NCI-H1436 treated with DMSO at 0.1 percent for 48 hours (cell line): ENCODE results near the gene TPRA1.
"Not testable (repeated sequence)": the region's sequence is repeated elsewhere in the genome, so short reads cannot be mapped to it uniquely, and the experiment has no call there.

Experiments used
- DNase-seq: peaks from one replicate; lab custom pipeline; 2025; lab: John Stamatoyannopoulos, UW

Gene TPRA1

GRCh38 chr3:127616836-127617605 lies 26.5 kb upstream of the TPRA1 start:
- no peak for DNase-seq

GRCh38 chr3:127615631-127616305 lies 25.2 kb upstream of the TPRA1 start:
- no peak for DNase-seq

DNA sequence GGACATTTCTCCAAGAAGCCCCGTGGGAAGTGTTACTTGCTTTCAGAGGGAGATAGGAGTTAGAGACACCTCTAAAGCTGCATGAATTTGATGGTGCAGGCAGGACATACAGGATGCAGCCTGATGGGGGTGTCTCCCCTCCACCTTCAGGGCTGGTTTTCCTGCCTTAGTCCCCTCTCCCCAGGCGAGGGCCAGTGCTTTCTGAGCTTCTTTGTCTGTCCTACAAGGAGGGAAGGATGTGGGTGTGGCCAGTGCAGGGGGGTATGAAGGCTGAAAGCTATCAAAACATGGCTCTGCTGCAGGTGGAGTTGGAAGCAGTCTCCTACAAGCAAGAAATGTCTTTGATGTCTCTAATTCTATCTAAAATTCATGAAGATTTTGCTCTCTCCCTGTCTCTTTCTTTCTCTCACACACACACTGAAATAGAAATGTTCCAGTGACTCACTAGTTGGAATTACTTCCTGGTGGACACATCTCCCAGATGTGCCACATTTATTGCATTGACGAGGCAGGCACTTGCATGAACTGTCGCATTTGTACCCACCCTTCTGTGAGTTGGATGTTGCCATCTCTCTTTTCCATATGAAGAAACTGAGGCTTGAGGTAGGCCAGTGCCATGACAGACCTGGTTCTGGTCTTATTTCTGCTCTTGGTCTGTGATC lies 24.5 kb upstream of the TPRA1 start:
- DNase-seq, result no peak

GRCh38 chr3:127613406-127613805 lies 22.9 kb upstream of the TPRA1 start:
- no peak for DNase-seq

DNA sequence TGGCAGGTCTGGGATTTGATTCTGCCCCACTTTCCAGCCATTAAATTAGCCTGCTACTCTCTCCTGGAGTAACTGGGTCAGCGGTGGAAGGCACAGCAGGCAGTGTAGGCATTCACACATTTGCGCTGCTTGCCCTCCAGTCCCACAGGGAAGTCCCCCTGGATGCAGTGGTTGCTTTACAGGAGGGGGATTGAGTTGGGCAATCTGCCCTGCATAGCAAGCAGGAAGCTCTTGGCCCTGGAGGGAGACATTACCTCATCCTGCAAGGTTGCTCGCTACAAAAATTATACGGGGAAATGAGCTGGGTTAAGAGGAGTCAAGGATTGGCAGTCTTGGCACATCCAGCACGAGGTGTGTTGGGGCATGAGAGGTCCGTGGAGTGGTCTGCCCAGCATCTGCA lies 22.4 kb upstream of the TPRA1 start:
- DNase-seq, result no peak

DNA sequence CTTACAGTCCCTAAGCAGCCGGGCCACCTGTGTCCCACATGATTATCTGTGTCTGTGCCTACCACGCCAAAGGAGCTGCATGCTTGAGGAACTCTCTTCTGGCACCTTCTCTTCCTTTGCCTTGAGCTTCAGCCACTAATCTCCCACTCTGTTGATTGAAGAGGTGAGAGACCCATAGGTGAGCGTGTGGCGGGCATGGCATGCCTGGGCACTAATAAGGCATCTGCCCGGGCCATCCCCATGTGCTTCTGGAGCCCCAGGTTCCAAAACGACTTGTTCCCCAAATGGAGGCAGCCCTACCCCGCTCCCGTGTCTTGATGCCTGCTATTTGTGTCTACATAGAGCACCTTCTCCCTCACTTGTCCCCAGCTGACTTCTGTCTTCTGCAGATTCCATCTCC lies 20.7 kb upstream of the TPRA1 start:
- DNase-seq, result no peak

DNA sequence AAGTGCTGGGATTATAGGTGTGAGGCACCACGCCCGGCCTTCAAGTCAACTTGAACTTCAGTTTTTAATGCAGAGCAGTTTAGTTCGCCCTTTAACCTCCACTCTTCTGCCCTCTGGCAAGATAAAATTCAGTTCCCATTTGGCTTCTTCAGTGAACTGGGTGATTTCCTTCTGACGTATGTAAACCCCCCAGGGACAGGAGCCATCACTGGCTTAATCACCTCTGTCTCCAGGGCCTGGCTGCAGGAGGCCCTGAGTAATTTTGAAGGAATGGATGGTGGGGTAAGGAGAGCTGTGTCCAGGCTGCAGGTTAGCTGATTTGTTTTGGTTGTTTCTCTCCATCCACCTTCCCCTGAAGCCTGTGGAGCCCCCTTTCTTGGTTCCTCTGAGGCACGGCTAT lies 19.6 kb upstream of the TPRA1 start:
- DNase-seq, result no peak

DNA sequence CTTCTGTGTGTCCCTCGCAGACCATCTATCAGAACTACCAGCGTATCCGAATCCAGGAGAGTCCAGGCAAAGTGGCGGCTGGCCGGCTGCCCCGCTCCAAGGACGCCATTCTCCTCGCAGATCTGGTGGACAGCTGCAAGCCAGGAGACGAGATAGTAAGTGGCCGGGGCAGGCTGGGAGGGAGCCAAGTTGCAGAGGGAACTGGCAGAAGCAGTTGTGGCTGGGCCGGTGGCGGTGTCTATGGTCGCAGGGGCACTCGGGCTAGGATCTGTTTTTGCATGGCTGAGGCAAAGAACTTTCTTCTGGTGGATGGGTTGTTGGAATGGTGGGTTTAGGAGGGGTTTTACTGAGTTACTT lies 17.8 kb upstream of the TPRA1 start:
- no peak for DNase-seq

- DNase-seq, result no peak
Measured at GRCh38 chr3:127607675-127608361, 17.3 kb upstream of the TPRA1 start.

DNA sequence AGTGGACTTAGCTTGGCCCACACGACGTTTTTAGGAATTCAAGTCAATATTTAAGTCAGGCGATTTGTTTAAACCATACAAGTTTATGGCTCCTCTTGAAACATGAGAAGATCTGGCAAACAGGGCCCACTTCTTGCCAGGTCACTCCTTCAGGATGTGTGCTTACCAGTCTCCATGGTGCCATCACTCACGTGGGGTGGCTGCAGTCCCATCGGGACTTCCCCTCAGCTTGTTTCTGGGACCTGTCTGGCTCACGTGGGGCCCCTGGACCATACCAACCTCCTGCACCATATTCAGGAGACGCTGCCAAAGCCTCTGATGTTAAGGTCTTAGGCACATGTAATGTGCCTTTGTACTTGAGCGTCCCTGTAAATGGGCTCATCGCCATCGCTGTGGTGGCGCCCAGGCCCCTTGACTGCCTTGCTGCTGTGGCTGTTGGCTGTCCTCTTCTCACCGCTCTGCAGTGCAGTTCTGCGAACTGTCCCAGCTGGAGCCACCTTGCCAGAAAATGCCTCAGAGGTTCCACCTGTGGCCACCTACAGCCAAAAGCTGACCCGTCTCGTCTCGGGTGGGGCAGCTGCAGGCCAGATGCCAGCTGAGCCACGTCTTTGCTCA lies 16.6 kb upstream of the TPRA1 start:
- no peak for DNase-seq

DNA sequence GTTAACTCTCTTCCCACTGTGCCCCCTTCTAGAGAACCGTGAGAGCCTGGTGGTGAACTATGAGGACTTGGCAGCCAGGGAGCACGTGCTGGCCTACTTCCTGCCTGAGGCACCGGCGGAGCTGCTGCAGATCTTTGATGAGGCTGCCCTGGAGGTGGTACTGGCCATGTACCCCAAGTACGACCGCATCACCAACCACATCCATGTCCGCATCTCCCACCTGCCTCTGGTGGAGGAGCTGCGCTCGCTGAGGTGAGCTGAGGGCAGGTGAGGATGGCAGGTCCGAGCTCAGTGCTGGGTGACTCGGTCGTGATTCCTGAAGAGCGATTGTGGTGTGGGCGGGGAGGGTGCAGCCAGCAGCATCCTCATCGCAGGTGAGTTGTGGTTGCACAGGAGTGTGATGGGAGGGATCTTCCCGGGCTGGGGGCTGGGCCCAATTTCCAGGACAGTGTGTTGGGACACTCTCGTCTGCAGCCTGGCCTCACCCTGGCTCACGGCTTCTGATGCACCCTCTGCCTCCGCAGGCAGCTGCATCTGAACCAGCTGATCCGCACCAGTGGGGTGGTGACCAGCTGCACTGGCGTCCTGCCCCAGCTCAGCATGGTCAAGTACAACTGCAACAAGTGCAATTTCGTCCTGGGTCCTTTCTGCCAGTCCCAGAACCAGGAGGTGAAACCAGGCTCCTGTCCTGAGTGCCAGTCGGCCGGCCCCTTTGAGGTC lies 15.7 kb upstream of the TPRA1 start:
- no peak for DNase-seq

- DNase-seq, result not testable (repeated sequence)
Measured at GRCh38 chr3:127605547-127605946, 15.0 kb upstream of the TPRA1 start.

- no peak for DNase-seq
Measured at GRCh38 chr3:127604546-127605165, 14.1 kb upstream of the TPRA1 start.

- DNase-seq, result no peak
Measured at GRCh38 chr3:127604035-127604434, 13.5 kb upstream of the TPRA1 start.

DNA sequence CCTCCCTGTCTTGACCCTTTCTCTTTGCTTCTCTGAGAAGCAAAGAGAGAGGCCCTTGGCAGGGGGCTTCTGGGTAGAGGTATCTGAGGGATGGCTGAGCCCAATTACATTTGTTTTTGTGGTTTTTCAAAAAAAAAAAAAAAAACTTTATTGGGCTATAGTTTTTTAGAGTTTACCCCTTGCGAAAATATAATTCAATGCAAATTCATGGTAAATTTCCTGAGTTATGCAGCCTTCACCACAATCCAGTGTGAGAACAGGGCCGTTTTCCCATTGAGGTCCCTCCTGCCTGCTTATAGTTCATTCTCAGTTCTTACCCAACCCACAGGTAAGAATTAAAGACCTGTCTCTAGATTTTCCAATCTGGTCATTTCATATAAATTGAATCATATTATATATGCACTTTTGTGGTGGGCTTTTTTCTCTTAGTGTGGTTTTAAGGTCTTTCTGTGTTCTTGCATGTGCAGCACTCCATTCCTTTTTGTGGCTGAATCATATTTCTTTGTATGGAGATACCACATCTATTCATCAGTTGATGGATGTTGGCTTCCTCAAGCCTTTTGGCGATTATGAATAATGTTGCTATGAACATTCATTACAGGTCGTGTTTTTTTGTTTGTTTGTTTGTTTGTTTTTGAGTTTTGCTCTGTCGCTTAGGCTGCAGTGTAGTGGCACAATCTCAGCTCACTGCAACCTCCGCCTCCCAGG lies 10.4 kb upstream of the TPRA1 start:
- DNase-seq, result no peak

DNA sequence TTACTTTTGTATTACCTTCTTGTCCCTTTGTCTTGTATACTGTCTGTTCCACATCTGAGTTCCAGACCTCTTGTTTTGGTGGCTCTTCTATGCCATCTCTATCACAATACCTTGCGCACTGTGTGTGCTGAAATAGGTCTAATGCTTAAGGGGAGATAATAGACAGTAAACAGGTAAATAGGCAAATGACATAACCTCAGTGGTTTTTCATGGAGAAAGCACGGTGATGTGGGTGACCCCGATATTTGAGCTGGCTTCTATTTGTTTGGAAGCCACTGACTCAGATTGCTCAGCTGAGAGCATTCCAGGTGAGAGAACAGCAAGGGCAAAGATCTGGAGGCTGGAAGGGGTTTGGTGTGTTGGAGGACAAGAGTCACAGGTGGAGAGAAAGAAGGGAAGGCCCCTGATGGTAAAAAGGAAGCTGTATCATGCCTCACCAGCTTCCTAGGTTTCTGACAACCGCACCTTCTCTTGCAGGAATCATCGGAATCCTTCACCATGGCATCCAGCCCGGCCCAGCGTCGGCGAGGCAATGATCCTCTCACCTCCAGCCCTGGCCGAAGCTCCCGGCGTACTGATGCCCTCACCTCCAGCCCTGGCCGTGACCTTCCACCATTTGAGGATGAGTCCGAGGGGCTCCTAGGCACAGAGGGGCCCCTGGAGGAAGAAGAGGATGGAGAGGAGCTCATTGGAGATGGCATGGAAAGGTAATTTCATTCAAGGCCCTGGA lies 8.5 kb upstream of the TPRA1 start:
- no peak for DNase-seq

- DNase-seq, result no peak
Measured at GRCh38 chr3:127597020-127597771, 6.7 kb upstream of the TPRA1 start.

DNA sequence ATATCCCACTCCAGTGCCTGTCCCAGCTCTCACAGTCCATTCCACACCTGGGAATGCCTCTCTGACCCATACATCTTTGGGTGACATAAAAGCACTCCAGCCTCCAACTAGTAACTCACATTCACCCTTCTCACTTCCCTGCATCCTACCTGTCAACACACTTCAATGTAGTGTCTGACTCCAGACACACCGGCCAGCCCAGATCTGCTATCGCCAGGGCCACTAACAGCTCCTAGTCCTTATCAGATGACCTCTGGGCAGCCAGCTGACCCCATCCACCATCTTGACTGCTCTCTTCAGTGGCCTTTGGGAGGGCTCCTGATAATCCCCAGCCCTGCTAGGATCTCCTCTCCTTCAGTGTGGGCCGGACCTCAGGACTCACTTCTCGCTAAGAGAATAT lies 4.8 kb upstream of the TPRA1 start:
- no peak for DNase-seq

DNA sequence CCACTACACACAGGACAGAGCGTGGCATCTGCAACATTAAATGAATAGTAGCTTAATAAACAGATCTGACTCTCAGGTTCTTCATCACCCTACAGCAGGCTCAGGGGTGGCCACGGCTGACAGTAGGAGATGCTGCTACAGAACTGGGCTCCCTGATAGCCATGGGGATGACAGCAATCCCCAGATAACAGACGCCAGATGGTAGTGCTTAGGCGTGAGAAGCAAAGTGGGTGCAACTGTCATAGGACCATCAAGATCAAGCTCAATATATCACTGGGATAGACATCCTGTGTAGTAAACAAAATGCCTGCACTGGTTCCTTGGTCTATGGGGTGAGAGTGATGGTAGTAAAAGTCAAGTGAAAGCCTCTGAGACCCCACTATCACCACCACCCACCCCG lies 2.6 kb upstream of the TPRA1 start:
- DNase-seq, result no peak
